HG03378 (cell line): ENCODE measurements around the gene KLHL2.
"Not testable (repeated sequence)": the region's sequence is repeated elsewhere in the genome, so short reads cannot be mapped to it uniquely, and the experiment has no call there.

Experiments
- ATAC-seq: cut with Tn5 transposase; IDR thresholded peaks from one replicate; pipeline ENCODE4 v1.9.1; 2021; ENCODE audit warnings: mild to moderate bottlenecking, moderate library complexity; ENCODE audit not compliant: unreplicated experiment

The KLHL2 gene

DNA sequence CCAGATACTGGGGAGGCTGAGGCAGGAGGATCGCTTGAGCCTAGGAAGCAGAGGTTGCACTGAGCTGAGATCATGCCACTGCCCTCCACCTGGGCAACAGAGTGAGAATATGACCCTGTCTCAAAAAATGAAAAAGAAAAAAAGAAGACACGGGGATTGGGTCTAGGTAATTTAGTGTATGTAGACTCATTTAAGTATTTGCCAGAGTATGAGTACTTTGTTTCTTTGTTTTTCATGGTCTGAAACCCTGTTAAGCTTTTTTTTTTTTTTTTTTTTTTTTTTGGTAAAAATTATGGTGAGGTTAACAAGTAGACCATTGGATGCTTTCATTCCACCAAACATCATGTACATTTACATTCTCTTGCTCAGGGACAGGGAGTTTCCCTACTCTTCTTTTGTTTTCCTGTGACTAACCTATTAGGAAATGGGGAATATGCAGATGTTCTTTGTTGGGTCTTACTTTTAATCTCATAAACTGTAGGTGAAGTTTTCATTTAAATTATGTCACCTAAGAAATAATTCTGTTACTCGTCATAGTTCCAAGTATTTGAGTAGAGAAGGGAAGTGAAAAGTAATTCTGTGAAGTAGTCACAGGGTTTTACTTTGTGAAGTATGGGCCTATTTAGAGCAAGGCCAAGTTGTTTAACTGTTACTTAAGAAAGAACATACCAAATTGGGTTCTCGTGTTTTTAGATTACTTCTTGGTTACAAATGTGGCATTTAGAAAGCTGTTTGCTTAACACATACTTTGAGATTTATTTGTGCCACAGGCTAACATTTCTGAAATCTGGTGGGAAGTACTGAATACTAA lies 25.5 kb downstream of the KLHL2 start:
- peak; percentile 64 for ATAC-seq

DNA sequence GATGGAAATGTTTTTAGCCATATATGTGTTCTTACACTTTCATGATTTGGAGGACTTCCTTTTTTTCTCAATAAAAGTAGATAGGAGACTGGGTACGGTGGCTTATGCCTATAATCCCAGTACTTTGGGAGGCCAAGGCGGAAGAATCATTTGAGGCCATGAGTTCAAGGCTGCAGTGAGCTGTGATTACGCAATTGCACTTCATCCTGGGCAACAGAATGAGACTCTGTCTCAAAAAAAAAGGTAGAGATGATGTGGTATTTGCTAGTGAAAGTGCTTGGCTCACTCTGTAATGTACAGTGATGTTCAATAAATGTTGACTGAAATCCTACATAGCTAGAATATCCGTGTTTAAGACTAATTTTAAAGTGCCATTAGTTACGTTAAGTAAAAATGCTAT lies 27.4 kb downstream of the KLHL2 start:
- ATAC-seq = no peak

DNA sequence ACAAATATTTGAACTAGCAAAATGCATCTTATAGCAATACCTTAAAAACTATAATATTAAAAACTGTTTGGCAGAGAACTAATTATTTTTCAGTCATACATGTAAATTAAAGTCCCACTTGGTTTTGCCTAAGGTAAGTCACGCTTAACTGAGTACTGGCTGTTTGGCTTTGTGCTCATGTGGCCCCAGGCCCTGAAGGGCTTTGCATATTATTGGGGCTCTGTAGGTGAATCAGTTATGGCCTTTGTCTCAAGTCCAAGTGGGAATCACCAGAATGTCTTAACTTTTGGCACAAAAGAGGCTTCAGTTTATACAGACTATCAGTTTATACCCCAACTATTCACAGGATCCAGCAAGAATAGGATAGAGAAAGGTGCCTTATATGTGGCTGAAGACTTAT lies 29.5 kb downstream of the KLHL2 start:
- not testable (repeated sequence) for ATAC-seq

DNA sequence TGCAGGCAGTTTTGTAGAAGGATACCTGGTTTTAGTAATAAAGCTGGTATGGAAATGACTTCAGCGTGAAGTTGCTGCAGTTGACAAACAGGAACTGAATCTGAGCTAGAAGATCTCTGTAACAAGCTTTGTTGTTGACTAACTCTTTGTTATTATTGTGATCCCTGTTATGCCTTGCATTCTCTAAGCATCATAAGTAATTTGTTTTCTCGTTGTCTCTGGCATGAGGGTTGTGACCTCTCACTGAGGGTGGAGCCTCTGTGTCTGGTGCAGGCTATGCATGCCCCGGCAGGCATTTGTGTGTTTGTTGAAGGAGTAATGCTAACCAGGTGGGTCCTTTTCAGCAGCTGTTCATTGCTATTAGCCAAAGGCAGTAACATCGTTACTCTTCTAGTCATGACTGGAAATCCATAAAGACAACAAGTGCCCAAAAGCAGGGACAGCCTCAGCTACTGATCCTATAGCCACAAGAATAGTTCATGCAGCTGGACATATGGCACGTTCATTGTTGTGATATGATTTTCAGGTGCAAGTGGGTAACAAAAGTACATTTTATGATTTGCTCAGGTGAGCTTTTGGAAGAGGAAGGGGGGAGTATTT lies 30.8 kb downstream of the KLHL2 start:
- ATAC-seq = peak; percentile 64

DNA sequence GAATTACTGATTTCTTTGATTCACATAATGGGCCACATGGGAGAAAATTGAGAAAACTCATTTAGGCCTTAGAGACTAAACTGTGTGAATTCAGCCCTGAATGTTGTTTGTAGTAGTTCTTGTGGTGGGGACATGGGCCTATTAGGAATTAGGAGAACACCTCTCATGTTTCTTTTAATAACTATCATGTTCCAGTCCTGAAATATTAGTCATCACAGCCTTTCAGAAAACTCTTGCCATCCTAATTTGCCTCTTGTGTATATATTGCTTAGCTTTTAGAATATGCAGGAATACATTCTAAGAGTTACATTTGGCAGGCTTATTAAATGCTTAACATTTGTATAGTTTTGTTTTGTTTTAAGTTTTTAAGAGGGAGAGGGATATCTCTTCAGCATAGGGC lies 33.4 kb downstream of the KLHL2 start:
- ATAC-seq = not testable (repeated sequence)

DNA sequence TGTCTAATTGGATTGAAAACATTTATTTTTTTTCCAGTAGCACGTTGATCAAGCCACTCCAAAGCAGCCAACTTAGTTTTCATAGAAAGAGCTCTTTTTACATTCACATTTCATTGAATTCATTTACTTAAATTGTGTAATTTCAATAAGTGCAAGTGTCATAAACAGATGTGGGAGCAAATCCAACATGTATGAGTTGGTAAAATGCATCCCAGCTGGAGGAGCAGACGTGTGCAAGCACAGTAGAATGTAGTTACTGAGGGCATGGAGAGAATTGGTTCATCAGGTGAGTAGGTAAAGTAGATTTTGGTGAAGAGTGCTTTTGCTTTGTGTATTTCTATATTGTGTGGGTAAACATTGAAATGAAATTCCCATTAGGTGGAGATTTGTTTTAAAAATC lies 36.8 kb downstream of the KLHL2 start:
- ATAC-seq = not testable (repeated sequence)

DNA sequence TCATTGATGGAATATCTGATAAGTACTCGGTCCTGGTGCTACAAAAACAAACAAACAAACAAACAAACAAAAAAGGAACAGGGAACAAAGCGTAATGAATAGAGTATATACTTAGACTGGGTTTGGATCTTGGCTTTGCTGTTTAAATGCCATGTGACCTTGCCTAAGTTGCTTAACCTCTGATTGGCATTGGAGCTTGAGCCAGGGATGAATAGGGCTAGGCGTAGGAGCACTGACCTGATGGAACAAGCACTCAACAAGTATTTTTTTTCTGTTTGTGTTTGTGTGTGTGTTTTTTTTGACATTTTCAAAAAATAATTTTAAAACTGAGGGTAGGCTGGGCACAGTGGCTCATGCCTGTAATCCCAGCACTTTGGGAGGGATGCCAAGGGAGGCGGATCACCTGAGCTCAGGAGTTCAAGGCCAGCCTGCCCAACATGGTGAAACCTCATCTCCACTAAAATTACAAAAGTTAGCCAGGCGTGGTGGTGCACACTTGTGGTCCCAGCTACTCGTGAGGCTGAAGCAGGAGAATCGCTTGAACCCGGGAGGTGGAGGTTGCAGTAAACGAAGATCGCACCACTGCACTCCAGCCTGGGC lies 37.3 kb downstream of the KLHL2 start:
- ATAC-seq = not testable (repeated sequence)

DNA sequence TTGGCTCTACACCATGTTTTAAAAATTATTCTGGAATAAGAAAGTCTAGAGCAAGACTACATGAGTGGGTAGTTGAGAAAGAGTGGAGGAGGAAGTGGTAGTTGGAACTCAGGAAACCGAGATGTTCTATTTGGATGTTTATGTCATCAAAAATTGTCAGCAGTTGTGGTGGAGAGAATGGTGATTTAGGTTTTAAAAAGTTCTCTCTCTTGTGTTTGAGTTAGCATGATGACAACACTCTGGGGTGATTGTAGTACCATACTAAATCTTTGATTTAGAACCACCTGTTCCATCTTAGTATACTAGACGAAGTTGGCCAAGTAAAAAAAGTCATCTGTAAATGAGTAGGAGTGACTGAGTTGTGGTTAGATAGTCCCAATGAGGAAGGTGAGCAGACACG lies 40.7 kb downstream of the KLHL2 start:
- no peak for ATAC-seq

DNA sequence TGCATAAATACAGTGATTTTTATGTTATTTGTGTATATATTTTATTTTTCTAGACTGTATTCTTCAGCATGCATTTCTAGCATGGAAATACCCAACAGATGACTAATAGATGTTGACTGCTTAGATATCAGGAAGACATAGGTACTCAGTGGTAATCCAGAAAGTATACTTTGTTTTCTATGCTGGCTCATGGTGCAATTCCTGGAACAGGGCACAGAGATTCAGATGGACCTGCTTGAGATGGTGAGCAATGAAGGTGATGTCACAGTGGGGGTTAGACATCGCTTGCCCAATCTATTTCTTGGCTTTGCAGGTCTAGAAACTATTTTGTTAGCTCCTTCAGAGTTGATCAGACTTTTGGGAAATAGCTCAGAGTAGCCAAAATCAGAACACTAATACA lies 41.5 kb downstream of the KLHL2 start:
- not testable (repeated sequence) for ATAC-seq

DNA sequence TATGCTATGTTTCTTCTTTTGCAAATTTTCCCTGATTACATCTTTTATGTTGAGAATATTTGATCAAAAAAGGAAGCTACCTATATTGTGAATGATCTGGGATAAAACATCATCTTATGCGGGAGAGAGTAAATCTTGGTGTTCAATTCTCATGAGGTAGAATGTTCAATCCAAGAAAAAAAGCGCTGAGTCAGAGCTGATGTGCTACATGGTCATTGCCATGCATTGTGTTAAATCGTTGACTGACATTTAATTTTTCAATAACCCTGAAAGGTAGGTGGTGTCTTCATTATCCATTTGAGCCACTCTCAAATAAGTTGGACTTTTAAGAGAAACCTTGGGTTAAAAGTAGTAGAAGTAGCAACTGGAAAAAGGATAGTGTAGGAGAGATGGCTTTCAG lies 47.4 kb downstream of the KLHL2 start:
- ATAC-seq = not testable (repeated sequence)

DNA sequence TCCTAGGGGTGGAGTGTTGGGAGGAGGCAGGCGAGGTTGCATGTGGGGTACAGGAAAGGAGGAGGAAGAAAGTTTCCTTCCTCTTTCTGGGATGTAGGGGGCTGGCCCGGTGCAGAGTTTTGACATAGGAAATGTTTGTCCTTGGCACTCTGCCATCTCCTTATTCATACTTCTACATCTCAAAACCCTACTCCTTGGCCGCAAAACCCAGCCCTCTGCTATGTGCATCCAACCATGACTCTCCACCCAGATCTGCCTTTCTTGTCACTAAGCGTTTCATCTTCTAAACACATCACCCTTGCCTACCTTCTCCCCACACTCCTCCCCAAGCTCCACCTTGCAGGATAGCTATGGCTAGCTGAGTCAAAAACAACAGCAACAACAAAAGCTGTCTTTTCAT lies 48.1 kb downstream of the KLHL2 start:
- ATAC-seq = peak; percentile 98

DNA sequence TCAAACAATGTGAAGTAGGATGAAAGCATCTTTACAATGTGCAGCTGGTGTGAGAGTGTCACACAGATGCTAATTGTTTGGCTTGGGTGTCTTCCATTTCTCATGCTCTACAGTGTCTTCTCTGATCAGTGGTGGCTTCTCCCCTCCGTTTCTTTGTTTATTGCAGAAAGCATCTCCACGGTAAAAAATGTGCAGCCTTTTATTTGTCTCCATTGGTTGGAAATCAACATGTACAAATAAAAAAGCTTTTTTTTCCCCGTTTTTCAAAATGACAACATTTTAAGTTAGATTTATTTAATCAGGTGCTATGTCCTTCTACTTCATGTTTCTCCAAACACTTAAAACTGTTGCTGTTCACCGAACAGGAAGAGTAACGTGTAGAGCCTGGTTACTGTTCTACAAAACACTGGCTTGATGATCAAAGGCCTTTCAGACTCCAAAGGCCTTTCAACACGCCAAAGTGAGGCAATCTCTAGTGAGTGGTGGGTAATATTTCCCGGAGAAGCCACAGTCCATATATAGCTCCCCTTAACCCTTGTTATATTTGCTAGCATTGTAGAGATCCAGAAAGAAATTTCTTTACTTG lies 48.8 kb downstream of the KLHL2 start:
- ATAC-seq = peak; percentile 2

DNA sequence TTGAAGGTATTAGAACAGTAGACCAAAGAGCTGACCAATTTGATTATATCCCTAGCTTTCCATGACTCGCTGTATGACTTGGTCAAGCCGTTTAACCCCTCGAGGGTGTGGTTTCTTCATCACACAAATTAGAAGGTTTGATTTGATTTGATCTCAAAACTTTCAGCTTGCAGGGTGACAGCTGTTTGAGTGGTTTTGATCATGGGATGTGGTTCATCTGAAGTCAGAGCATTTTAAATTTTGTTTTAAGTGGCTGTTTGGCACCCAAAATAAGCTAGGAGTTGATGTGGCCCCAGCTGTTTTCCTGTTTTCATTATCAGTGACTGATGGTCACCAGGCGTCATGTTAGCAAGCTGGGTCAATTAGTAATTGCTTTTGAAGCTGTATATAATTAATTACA lies 52.4 kb downstream of the KLHL2 start:
- not testable (repeated sequence) for ATAC-seq

DNA sequence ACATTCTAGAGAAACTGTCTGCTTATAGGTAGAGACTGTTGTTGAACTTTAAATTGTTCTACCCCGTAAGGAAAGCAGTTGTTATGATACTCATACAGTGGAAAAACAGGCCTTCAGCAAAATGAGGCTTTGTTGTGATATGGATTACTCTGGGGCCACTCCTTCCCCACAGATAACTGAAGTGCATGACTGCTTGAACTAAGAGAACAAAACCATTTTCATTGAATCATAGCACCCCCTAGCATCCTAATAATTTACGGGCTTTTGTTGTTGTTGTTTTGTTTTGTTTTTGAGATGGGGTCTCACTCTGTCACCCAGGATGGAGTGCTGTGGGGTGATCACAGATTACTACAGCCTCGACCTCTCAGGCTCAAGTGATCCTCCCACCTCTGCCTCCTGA lies 54.9 kb downstream of the KLHL2 start:
- ATAC-seq = not testable (repeated sequence)

DNA sequence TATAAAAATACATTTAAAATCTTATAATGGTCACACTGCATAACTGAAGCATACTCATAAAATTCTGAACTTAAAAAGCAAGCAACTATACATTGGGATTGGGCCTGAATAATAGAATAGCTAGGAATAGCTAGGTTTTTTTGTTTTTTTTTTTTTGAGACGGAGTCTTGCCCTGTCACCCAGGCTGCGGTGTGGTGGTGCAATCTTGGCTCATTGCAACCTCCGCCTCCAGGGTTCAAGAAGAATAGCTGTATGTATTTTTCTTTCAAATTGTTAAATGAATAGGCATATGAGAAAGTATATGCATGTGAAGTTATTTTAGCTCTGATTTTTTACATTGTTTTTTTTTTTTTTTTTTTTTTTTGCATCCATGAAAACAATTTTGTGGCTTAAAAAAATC lies 56.1 kb downstream of the KLHL2 start:
- not testable (repeated sequence) for ATAC-seq

DNA sequence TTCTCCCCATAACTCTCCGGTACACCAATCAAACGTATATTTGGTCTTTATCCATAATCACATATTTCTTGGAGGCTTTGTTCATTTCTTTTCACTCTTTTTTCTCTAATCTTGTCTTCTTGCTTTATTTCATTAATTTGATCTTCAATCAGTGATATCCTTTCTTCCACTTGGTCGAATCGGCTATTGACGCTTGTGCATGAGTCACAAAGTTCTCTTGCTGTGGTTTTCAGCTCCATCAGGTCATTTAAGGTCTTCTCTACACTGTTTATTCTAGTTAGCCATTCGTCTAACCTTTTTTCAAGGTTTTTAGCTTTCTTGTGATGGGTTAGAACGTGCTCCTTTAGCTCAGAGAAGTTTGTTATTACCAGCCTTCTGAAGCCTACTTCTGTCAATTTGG lies 62.6 kb downstream of the KLHL2 start:
- ATAC-seq = not testable (repeated sequence)

DNA sequence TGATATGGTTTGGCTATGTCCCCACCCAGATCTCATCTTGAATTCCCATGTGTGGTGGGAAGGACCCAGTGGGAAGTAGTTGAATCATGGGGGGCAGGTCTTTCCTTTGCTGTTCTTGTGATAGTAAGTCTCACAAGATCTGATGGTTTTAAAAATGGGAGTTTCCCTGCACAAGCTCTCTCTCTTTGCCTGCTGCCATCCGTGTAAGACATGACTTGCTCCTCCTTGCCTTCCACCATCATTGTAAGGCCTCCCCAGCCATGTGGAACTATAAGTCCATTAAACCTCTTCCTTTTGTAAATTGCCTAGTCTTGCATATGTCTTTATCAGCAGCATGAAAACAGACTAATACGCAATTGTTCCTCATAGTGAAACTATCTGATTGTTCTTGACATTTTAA lies 66.1 kb downstream of the KLHL2 start:
- not testable (repeated sequence) for ATAC-seq

DNA sequence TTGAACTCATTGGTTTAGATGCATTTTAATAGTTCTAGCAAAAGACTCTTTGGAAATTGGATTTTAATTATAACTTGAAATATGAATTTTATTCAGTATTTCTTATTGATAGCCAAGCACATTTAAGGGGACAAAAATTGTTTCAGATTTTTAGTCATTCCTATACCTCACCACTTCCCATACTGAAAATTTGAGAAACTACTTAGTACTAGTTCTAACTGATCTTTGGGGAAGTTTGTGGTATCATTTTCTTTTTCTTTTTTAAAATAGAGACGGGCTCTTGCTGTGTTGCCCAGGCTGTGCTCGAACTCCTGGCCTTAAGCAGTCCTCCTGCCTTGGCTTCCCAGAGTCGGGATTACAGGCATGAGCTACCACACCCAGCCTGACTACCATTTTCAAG lies 68.0 kb downstream of the KLHL2 start:
- ATAC-seq = peak; percentile 74

DNA sequence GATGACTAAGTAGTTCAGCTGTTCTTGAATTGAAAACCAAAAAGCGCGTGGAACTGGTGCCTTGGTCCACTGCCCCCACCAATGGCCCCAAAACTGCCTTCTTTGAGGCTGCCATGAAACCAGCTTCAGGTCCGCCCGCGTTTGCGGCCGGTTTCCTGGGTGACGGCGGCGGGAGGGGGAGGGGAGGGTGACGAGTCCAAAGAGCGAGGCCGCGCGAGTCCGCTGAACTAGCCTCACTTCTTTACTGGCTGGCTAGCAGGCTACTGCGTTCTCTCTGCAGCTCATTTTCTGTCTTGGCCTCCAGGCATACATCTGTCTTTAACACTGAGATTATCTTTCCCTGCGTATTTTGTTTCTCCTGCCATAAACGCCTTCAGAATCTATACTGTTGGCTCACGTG lies 72.2 kb downstream of the KLHL2 start:
- not testable (repeated sequence) for ATAC-seq

DNA sequence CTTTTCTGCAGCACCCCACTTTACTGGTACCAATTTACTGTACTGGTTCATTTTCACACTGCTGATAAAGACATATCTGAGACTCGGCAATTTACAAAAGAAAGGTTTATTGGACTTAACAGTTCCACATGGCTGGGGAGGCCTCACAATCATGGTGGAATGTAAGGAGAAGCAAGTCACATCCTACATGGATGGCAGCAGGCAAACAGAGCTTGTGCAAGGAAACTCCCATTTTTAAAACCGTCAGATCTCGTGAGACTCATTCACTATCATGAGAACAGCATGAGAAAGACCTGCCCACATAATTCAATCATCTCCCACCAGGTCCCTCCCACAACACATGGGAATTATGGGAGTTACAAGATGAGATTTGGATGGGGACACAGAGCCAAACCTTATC lies 77.3 kb downstream of the KLHL2 start:
- not testable (repeated sequence) for ATAC-seq

DNA sequence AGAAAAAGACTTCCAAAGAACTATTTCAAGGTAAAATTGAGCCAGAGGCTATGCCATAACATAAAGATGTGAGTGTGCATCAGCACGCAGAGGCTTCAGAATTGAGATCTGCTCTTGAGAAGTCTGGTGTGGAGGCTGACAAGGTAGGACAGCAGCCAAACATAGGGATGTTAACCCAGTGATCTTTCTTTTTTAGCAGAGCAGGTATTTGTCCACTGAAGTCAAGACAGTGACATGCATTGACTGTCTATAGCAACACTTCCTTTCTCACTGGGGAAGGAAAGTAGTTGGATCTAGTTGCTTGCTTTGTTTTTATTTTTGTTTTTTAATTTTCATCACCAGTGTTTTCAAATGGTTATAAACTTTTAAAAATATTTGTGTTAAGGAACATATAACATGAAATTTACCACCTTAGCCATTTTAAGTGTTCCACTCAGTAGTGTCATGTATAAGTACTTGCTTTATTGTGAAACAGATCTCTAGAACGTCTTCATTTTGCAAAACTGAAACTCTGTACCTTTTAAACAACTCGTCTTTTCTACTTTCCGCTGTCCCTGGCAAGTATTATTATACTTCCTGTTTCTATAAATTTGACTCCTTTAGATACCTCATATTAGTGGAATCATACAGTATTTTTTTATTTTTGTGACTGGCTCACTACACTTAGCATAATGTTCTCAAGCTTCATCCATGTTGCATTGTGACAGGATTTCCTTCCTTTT lies 79.4 kb downstream of the KLHL2 start:
- peak; percentile 72 for ATAC-seq
